Effector CD4-positive, alpha-beta T cell (primary cell): ENCODE results near the gene UQCC2.

Experiments used
- DNase-seq: peaks from one replicate; pipeline ENCODE4 v3.0.0-alpha.2; 2020
- total RNA-seq: gene quantifications from one replicate; lab custom pipeline; 2026; lab: John Stamatoyannopoulos, UW

The UQCC2 gene
- 9.2 reads per million, percentile 30 among the genes with 10 or more reads in this experiment for total RNA-seq

- peak; percentile 97 for DNase-seq
These were observed at the start of gene UQCC2 for GRCh38 chr6:33711140-33712129. Gene UQCC2, minus strand, starts transcription at chr6:33711700. Its CDS starts 14 bp downstream, at chr6:33711686.

DNA sequence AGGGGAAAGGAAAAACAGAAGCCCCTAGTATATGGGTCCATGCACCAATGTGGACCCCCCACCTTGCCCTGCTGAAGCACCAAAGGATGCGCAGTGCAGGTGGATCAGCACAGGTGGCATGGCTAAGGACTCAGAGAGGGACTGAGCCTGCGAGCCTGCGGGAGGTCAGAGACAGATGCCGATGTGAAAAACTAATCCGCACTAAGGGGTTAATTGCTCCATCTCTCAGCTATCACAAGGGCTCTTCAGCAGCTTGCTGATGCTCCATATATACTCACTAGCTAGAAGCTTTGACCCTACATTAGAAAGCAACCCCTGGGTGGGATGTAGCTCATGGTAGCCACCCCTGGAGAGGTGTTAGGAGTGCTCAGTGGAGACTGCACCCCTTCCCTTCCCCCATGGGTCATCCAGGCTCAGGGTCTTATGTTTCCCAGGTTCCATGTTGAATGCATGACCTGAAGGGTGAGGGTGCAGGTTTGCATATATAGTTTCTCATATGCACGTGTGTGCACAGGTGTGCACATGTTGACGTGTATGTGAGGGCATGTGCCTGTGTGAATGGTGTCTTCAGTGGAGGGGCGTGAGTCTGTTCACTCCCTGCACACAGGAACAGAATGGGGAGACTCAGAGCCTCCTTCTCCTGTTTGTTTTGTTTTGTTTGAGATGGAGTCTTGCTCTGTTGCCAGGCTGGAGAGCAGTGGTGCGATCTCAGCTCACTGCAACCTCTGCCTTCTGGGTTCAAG is 48.6 kb upstream of the UQCC2 start:
- no peak for DNase-seq

GRCh38 chr6:33758815-33759216 is 47.3 kb upstream of the UQCC2 start:
- DNase-seq, result no peak

GRCh38 chr6:33757906-33758305 is 46.4 kb upstream of the UQCC2 start:
- no peak for DNase-seq

DNA sequence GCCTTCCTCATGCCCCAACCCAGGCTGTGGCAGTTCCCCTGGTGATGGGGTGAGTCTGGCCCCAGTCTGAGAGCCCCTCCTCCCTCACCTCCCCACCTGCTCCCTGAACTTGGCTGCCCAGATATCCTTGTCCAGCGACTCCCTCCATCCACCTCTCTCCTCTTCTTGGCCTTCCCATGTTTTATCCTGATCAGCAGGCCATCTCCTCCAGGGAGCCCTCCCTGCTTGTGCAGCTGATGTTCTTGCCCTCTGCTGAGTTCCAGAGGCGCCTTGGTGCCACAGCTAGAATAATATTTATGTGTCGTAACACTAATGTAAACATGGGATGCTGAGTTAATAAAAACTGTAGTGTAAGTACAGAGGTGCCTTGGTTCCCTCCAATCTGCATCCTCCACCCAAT is 45.6 kb upstream of the UQCC2 start:
- no peak for DNase-seq

GRCh38 chr6:33756211-33756954 is 44.9 kb upstream of the UQCC2 start:
- no peak for DNase-seq

GRCh38 chr6:33755070-33755869 is 43.8 kb upstream of the UQCC2 start:
- no peak for DNase-seq

GRCh38 chr6:33754222-33754621 is 42.7 kb upstream of the UQCC2 start:
- no peak for DNase-seq

DNA sequence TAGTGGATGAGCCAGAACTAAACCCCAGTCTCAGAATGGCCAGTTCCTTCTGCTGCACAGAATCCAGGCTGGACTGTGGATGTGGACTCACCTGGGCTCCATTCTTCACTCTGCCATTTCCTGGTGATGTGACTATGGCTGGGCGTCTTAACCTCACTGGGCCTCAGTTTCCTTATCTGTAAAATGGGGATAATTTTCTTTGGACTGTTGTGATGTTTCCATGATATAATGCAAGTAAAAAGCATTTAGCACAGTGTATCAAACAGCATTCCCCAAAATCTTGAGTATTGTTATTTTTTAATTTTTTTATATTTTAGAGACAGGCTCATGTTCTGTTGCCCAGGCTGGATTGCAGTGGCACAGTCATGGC is 41.1 kb upstream of the UQCC2 start:
- no peak for DNase-seq

GRCh38 chr6:33751771-33752645 is 40.5 kb upstream of the UQCC2 start:
- DNase-seq, result no peak

GRCh38 chr6:33750244-33750991 is 38.9 kb upstream of the UQCC2 start:
- DNase-seq, result no peak

- no peak for DNase-seq
These were observed 37.9 kb upstream of the UQCC2 start for GRCh38 chr6:33749401-33749800.

DNA sequence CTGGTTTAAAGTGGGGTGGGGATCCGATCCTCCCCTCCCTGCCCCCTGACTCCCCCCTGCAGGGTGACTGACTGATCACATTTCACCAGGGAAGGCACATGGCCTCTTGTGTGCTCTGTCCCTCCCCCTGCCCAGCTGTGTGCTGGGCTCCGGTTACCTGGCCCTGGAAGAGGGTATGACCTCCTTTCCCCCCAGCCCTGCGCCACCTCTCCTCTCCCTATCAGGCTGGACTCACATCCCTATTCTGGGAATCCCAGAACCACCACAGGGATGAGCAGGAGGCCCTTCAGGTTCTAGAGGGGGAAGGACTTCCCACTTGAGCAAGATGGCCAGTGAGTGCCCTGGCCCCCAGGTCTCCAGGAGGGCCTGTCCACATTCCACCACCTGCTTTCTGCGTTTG is 37.3 kb upstream of the UQCC2 start:
- DNase-seq, result no peak

DNA sequence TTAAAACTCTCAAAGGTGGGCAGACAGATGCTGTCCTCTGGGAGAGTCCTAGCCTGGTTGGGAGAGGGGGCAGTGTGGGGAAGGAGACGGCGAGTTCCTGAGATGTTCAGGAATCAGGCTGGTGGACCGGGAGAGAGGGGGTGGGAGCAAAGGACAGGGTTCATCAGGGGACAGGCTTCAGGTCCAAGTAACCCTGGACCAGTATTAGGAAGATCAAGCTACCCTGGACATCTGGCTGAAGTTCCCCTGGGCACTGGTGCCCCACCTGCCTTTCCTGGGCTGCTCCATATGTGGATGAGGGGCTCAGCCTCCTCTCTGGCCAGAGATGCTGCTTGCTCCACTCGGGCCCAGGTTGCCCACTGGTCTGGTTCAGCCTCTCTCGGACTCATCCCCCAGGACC is 36.3 kb upstream of the UQCC2 start:
- no peak for DNase-seq

DNA sequence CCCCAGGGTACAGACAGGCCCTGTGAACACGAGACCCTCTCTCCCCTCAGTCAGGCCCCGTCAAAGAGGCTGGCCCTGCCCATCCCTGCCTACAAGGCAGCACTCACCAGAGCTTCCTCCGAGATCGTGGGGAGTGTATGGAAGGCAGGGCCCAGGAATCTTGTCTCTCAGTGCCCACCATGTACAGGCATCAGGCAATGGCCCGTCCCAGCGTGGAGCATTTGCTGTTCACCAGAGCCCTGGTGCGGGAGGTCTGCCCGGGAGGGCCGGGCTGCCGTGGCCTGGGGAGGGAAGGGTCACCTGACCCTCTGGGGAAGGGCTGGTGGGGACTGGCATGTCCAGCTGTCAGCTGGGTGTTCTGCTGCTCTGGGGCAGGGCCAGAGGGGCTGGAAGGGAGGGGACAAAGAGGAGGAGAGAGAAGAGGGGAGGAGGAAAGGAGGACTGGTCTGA is 35.2 kb upstream of the UQCC2 start, which contains the start of gene IP6K3:
IP6K3 (minus strand) TSS at position 255 of the 450 bp plus-strand sequence. CDS start 11,429 bp downstream, outside the sequence.
- DNase-seq, result no peak

DNA sequence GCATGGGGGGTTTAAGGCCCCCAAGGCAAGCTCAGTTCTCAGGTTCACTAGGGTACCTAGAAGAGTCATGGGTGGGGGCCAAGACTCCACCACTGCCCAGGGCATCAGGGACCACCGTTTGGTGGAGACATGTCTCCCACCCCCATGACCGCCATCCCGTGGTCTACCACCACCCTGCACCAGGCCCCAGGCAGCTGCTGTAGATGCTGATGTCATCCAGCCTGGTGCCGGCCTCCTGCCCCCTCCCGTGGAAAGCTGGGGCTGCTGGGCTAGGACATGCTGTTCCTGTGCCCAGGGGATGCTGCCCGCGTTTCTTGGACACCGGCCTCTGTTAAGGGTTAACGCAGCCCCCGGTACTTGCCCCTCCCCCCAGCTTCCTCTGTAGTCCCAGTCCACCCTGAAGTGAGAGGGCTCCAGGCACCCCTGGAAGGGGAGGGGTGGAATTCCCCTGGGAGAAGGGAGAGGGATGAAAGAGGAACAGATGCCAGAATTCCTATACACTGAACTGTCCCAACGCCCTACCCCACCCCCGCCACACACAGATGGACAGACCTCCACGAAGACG is 34.6 kb upstream of the UQCC2 start:
- no peak for DNase-seq

GRCh38 chr6:33745548-33745947 is 34.0 kb upstream of the UQCC2 start:
- DNase-seq, result no peak

DNA sequence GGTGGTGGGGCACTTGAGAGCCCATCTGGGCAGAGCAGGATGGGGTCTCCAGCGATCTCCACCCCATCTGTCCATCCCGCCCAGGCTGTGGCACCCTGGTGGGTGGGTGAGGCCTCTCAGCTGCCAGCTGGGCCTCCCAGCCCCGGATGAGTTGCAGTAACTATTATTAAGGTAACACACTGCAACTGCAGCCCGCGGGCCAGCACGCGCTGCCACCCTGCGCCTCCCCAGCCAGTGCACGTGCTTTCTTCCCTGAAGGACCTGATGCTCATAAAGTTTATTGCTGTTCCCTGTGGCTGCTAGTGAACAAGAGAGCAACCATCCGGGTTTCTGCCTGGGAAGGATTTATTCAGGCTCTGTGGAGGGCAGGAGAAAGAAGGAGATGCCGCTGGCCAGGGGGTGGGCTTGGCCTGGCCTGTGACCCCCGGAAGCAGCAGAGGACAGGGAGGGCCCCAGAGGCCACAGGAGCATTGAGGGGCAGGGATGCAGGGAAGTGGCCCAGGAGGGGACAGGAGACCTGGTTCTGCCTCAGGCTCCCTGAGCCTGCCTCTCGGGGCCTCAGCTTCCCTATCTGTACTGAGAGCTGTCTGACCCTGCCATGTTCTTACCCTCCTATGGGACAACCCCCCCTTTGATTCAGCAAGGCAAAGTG is 33.5 kb upstream of the UQCC2 start:
- no peak for DNase-seq
